C4-2B (cell line): Measurements from ENCODE around the gene KCNQ5.

Experiments
- ZFX ChIP-seq: fragments of 450-650 bp; IDR thresholded peaks from 2 replicates; pipeline ENCODE4 v1.6.1; 2017
- TF ChIP-seq, protein P1 (sequence below): fragments of 450-650 bp; conservative IDR thresholded peaks from 2 replicates; pipeline ENCODE4 v1.5.1; 2017; ENCODE audit warnings: mild to moderate bottlenecking

DNA sequence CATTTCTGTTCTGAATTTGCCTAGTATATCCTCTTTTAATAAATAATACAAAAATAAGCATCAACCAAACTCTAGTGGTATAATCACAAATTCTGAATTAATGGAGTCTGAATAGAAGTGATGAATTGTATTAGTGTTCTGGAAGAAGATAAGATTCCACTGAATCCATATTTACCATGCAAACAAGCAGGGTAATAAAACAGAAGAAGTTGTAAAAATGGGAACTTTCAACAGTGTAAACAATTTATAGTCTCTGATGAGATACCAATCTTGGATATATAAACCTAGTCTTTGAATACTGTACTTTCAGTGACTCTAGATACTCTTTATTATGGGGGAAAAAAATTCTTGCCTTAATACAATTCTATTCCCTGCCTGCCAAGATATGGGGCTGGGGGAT is 405.8 kb downstream of the KCNQ5 start:
- TF ChIP-seq, protein P1, sequence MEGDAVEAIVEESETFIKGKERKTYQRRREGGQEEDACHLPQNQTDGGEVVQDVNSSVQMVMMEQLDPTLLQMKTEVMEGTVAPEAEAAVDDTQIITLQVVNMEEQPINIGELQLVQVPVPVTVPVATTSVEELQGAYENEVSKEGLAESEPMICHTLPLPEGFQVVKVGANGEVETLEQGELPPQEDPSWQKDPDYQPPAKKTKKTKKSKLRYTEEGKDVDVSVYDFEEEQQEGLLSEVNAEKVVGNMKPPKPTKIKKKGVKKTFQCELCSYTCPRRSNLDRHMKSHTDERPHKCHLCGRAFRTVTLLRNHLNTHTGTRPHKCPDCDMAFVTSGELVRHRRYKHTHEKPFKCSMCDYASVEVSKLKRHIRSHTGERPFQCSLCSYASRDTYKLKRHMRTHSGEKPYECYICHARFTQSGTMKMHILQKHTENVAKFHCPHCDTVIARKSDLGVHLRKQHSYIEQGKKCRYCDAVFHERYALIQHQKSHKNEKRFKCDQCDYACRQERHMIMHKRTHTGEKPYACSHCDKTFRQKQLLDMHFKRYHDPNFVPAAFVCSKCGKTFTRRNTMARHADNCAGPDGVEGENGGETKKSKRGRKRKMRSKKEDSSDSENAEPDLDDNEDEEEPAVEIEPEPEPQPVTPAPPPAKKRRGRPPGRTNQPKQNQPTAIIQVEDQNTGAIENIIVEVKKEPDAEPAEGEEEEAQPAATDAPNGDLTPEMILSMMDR: no peak
- TF ChIP-seq ZFX: no peak
